Gastrocnemius medialis (tissue), 4 donors: ENCODE results near the gene BCORL1. TPM values are rescaled to one million over a fixed set of nuclear protein-coding genes. Genes with fewer than 3 reads are reported as not detected.
A peak's percentile ranks its signal among the peaks of the same experiment; 100 is the strongest.

Experiments used
- ATAC-seq, 2 donors: fragments of 150-250 bp; one replicate each; pipeline ENCODE4 v1.9.1; 2016
- DNase-seq, 2 donors: peaks; one replicate each; pipeline ENCODE4 v3.0.0-alpha.2; 2019
- H3K27ac ChIP-seq, 4 donors: fragments of 200-600 bp; sonication (generic); 1 replicate in 1 of 4; 2 replicates in 3 of 4; pipeline ENCODE4 v1.5.1; 2016 to 2018; ENCODE audit warnings: mild to moderate bottlenecking in 2 of 4, moderate library complexity in 1 of 4
- H3K27me3 ChIP-seq, 3 donors: fragments of 200-600 bp; sonication (generic) in 2 of 3; 1 replicate in 1 of 3; 2 replicates in 2 of 3; pipeline versions ENCODE4 v1.5.1 to v1.6.0; 2016 to 2019; ENCODE audit warnings: mild to moderate bottlenecking in 1 of 3, moderate library complexity in 1 of 3
- H3K36me3 ChIP-seq, 2 donors: fragments of 200-600 bp; sonication (generic) in 1 of 2; one replicate each; pipeline ENCODE4 v1.5.1; 2017 to 2018
- H3K4me1 ChIP-seq, 2 donors: fragments of 200-600 bp; sonication (generic) in 1 of 2; one replicate each; pipeline ENCODE4 v1.5.1; 2016 to 2017; ENCODE audit warnings: mild to moderate bottlenecking in 2 of 2
- H3K4me3 ChIP-seq, 4 donors: fragments of 200-600 bp; sonication (generic) in 3 of 4; 1 replicate in 1 of 4; 2 replicates in 3 of 4; pipeline ENCODE4 v1.5.1; 2016 to 2019; ENCODE audit warnings: mild to moderate bottlenecking in 2 of 4
- H3K9me3 ChIP-seq, 3 donors: fragments of 200-600 bp; sonication (generic) in 2 of 3; 1 replicate in 1 of 3; 2 replicates in 2 of 3; pipeline ENCODE4 v1.5.1; 2016 to 2019
- CTCF ChIP-seq, 5 experiments: fragments of 450-650 bp in 3 of 5; fragments of 200-600 bp in 2 of 5; sonication (generic) in 2 of 5; IDR thresholded peaks in 4 of 5; conservative IDR thresholded peaks in 1 of 5; 1 replicate in 4 of 5; 2 replicates in 1 of 5; pipeline ENCODE4 v1.5.1; 2016 to 2019; ENCODE audit warnings: antibody characterized with exemption in 5 of 5, mild to moderate bottlenecking in 3 of 5, moderate library complexity in 3 of 5
- POLR2A ChIP-seq, 2 donors: fragments of 450-650 bp; IDR thresholded peaks; one replicate each; pipeline ENCODE4 v1.6.1; 2017; ENCODE audit warnings: antibody characterized with exemption in 2 of 2, mild to moderate bottlenecking in 2 of 2, moderate library complexity in 2 of 2
- in situ Hi-C, 4 donors: fragments of 200-750 bp; cut with MboI; loops; one replicate each; pipeline versions ENCODE4 v1.15.0 to v1.8.0; 2017; ENCODE audit warnings: low sequenced_read_pairs in 4 of 4
- intact Hi-C: fragments of 100-400 bp; cut with DNase I; formaldehyde crosslinking; loops from one replicate; pipeline ENCODE4 v1.15.1; 2023; ENCODE audit warnings: low total_unique reads
- total RNA-seq, 4 donors: library from RNA; depleted of rRNA; stranded (reverse); fragments of >200 nt; gene quantifications; one replicate each; pipeline versions ENCODE4 v1.1.0 to v1.2.3, GENCODE V29; 2016

Gene BCORL1
- total RNA-seq, 4 donors from 2014 or later, result 1.1 to 3.6 (median 2.4) TPM

GRCh38 chrX:129953334-129953648, 29.1 kb upstream of the BCORL1 start:
- H3K36me3 ChIP-seq, result no peaks in the 10 kb centered on the region
- TF ChIP-seq CTCF (IDR thresholded peaks at IDR 0.05 in 4 of 5, conservative IDR thresholded peaks at IDR 0.05 in 1 of 5) (no peak), POLR2A (IDR thresholded peaks at IDR 0.05) (no peak)
- H3K4me3 ChIP-seq, result peak overlapping the region in 3 of 4 donors; percentile 40 to 43 (median 41)
- in situ Hi-C loops (no loop called here), intact Hi-C loops (loop anchor here (2.0 kb wide), 1 partner anchor 20 kb away; no protein-coding TSS in a partner anchor)
- no peak for ATAC-seq
- H3K9me3 ChIP-seq, result no peaks in the 10 kb centered on the region
- H3K27me3 ChIP-seq, result no peaks in the 10 kb centered on the region
- no peak overlapping the region for H3K27ac ChIP-seq
- no peak for DNase-seq
- H3K4me1 ChIP-seq, result no peaks in the 10 kb centered on the region

- ATAC-seq (no peak), DNase-seq (no peak)
- no peaks in the 10 kb centered on the region for H3K4me1 ChIP-seq
- no peaks in the 10 kb centered on the region for H3K36me3 ChIP-seq
- no peak overlapping the region for H3K4me3 ChIP-seq
- H3K9me3 ChIP-seq, result no peaks in the 10 kb centered on the region
- TF ChIP-seq CTCF (IDR thresholded peaks at IDR 0.05 in 4 of 5, conservative IDR thresholded peaks at IDR 0.05 in 1 of 5) (no peak), POLR2A (IDR thresholded peaks at IDR 0.05) (no peak)
- intact Hi-C loops, result loop anchor here (2.0 kb wide), 1 partner anchor 21 kb away; no protein-coding TSS in a partner anchor
- in situ Hi-C loops, result no loop called here
- H3K27ac ChIP-seq, result no peak overlapping the region
- H3K27me3 ChIP-seq, result no peaks in the 10 kb centered on the region
Observed at GRCh38 chrX:129953881-129954280, 28.6 kb upstream of the BCORL1 start.

GRCh38 chrX:129954804-129955203, 27.6 kb upstream of the BCORL1 start:
- in situ Hi-C loops (no loop called here), intact Hi-C loops (no loop called here)
- Histone ChIP-seq H3K4me3 (no peak overlapping the region), H3K9me3 (no peaks in the 10 kb centered on the region), H3K27ac (no peak overlapping the region), H3K4me1 (no peaks in the 10 kb centered on the region), H3K27me3 (no peaks in the 10 kb centered on the region), H3K36me3 (no peaks in the 10 kb centered on the region)
- no peak for ATAC-seq
- no peak for TF ChIP-seq POLR2A (IDR thresholded peaks at IDR 0.05)
- DNase-seq, result no peak

GRCh38 chrX:129955682-129956081, 26.8 kb upstream of the BCORL1 start:
- in situ Hi-C loops (no loop called here), intact Hi-C loops (no loop called here)
- Histone ChIP-seq H3K4me1 (no peaks in the 10 kb centered on the region), H3K4me3 (no peak overlapping the region), H3K9me3 (no peaks in the 10 kb centered on the region), H3K27me3 (no peaks in the 10 kb centered on the region), H3K36me3 (no peaks in the 10 kb centered on the region), H3K27ac (no peak overlapping the region)
- ATAC-seq (no peak), DNase-seq (no peak)
- TF ChIP-seq CTCF (IDR thresholded peaks at IDR 0.05 in 4 of 5, conservative IDR thresholded peaks at IDR 0.05 in 1 of 5) (no peak), POLR2A (IDR thresholded peaks at IDR 0.05) (no peak)

- no peak overlapping the region for H3K27ac ChIP-seq
- no peaks in the 10 kb centered on the region for H3K27me3 ChIP-seq
- no peak overlapping the region for H3K4me3 ChIP-seq
- H3K9me3 ChIP-seq, result no peaks in the 10 kb centered on the region
- H3K4me1 ChIP-seq, result no peaks in the 10 kb centered on the region
- H3K36me3 ChIP-seq, result no peaks in the 10 kb centered on the region
- intact Hi-C loops, result no loop called here
- ATAC-seq (no peak), DNase-seq (no peak)
- in situ Hi-C loops, result no loop called here
- TF ChIP-seq POLR2A (IDR thresholded peaks at IDR 0.05) (no peak), CTCF (IDR thresholded peaks at IDR 0.05 in 4 of 5, conservative IDR thresholded peaks at IDR 0.05 in 1 of 5) (no peak)
Observed at GRCh38 chrX:129956145-129956544, 26.3 kb upstream of the BCORL1 start.
